NCI-H1048 (cell line): ENCODE data around the gene HAVCR1.

Experiments
- DNase-seq: peaks from one replicate; lab custom pipeline; 2025; lab: John Stamatoyannopoulos, UW

Gene HAVCR1

DNA sequence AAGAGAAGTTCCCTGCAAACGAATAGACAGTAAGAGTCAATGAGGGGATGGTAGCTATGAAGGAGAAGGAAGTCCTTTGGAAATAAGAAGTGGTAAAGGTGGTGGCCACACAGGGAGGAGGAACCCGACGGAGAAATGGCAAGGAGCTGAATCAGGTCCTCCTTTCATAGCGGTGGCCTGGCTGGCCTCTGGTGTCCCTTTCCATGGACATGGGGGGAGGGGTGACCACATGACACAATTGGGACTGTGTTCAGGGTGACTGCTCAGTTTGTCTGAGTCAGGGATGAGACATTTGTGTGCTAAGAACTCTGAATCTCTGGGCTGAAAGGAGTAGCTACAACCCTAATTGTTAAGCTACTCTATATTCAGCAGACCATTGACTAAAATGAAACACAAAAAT is 67.2 kb downstream of the HAVCR1 start:
- no peak for DNase-seq

DNA sequence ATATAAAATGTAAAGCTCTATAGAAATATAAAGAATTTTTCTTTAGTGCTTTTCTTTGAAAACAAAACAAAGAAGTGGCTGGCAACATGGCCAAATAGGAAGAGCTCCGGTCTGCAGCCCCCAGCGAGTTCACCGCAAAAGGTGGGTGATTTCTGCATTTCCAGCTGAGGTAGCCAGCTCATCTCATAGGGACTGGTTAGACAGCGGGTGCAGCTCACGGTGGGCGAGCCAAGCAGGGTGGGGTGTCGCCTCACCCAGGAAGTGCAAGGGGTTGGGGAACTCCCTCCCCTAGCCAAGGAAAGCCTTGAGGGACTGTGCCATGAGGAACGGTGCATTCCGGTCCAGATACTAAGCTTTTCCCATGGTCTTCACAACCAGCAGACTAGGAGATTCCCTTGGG is 74.9 kb downstream of the HAVCR1 start:
- DNase-seq: no peak

DNA sequence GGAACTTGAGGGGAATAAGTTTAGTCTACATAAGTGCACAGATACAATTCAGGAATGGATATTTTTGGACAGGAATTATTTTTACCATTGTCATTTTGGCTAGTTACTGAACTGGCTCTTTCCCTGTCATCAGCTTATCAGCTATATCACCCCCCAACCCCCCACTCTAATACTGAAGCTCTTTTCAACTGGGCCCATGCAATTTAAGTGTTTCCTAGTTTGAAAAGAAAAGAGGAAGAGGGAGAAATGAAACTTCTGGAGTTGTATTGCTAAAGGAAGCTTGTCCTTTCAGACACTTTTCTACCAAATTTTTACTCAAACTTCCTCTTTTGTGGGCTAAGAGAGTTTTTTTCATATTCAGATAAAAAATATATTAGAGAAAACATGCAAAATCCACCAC is 77.4 kb downstream of the HAVCR1 start:
- no peak for DNase-seq
